CD4-positive, alpha-beta T cell treated with Interleukin-1 beta for 1 hour (primary cell): Measurements from ENCODE around the gene LPCAT1.
"Not testable (repeated sequence)": the region's sequence is repeated elsewhere in the genome, so short reads cannot be mapped to it uniquely, and the experiment has no call there.

Source experiments
- DNase-seq, 2 donors: peaks; one replicate each; pipeline ENCODE4 v3.0.0-alpha.2; 2020 to 2022

Gene LPCAT1

GRCh38 chr5:1540831-1541701, 17.3 kb upstream of the LPCAT1 start:
- no peak for DNase-seq

GRCh38 chr5:1540166-1540565, 16.4 kb upstream of the LPCAT1 start:
- DNase-seq: peak; percentile 42 to 44

GRCh38 chr5:1539393-1540161, 15.8 kb upstream of the LPCAT1 start:
- DNase-seq: not testable (repeated sequence)

- DNase-seq: no peak
These were observed 15.1 kb upstream of the LPCAT1 start for GRCh38 chr5:1538741-1539392.

GRCh38 chr5:1538276-1538675, 14.5 kb upstream of the LPCAT1 start:
- DNase-seq: no peak

- no peak for DNase-seq
These were observed 13.9 kb upstream of the LPCAT1 start for GRCh38 chr5:1537603-1538154.

GRCh38 chr5:1536871-1537602, 13.3 kb upstream of the LPCAT1 start:
- peak in 1 of 2 donors; percentile 21 for DNase-seq

GRCh38 chr5:1536322-1536845, 12.6 kb upstream of the LPCAT1 start:
- DNase-seq: peak; percentile 81 to 83

- peak in 1 of 2 donors; percentile 30 for DNase-seq
These were observed 11.9 kb upstream of the LPCAT1 start for GRCh38 chr5:1535646-1536045.

GRCh38 chr5:1532384-1532783, 8.6 kb upstream of the LPCAT1 start:
- no peak for DNase-seq

- no peak for DNase-seq
These were observed 5.7 kb upstream of the LPCAT1 start for GRCh38 chr5:1529498-1529897.

- no peak for DNase-seq
These were observed 3.9 kb upstream of the LPCAT1 start for GRCh38 chr5:1527533-1528205.

GRCh38 chr5:1526681-1527131, 2.9 kb upstream of the LPCAT1 start:
- no peak for DNase-seq

- no peak for DNase-seq
These were observed 2.5 kb upstream of the LPCAT1 start for GRCh38 chr5:1526190-1526631.

GRCh38 chr5:1525624-1526189, 1.9 kb upstream of the LPCAT1 start:
- DNase-seq: no peak

- DNase-seq: no peak
These were observed 1.3 kb upstream of the LPCAT1 start for GRCh38 chr5:1524799-1525623.

- no peak for DNase-seq
These were observed 680 bp upstream of the LPCAT1 start for GRCh38 chr5:1524481-1524798.

GRCh38 chr5:1523480-1523792, 324 bp downstream of the LPCAT1 start:
- no peak for DNase-seq

- no peak for DNase-seq
These were observed 920 bp downstream of the LPCAT1 start for GRCh38 chr5:1522601-1523479.
